Measurements from ENCODE around the gene TPRKB.
A peak's percentile ranks its signal among the peaks of the same experiment; 100 is the strongest.
"Not testable (repeated sequence)": the region's sequence is repeated elsewhere in the genome, so short reads cannot be mapped to it uniquely, and the experiment has no call there.

The TPRKB gene

DNA sequence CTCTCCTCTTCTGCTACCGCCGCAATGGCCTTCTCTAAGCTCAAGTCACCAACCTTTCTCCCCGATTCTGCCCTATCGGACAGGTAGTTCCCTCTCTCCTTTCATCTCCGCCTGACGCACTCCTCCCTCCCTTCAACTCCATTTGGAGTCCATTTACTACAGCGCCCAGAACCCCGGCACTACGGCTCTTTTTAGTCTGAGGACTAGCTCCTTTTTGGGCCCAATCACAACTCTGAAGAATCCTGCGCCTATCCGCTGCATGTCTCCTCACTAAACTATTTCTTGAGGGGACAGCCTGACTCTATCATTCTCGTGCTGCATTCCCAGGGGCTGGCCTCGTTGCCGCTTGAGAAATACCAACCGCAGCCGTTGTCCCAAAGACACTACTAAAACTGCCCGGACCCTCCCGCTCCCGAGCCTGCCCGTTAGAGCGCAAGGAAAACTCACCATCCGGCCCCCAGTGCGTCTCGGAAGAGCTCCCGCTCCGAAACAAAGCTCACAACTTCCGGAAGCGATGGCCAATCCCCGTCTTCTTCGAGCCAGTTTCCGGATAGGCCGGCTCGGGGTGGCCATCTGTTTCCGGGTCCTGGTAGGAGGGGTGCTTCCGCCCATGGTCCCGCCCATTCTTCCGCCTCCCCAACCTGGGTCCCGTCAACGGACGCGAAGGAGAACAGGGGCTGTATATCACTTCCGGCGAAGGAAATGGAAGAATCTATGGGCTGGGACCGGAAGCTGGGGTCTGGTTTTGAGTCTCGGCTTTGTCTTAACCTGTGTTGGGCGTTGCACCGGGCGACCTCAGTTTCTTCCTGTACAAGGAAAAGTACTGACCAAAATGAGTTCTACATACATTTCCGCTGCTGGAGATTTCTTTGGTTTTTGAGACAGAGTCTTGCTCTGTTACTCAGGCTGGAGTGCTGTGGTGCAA lies at the start of gene TPRKB:
Gene TPRKB, minus strand, starts transcription at position 491 of the 925 bp plus-strand sequence. CDS start 2,776 bp downstream, outside the sequence.
- DNase-seq, result peak; percentile 78 to 91

DNA sequence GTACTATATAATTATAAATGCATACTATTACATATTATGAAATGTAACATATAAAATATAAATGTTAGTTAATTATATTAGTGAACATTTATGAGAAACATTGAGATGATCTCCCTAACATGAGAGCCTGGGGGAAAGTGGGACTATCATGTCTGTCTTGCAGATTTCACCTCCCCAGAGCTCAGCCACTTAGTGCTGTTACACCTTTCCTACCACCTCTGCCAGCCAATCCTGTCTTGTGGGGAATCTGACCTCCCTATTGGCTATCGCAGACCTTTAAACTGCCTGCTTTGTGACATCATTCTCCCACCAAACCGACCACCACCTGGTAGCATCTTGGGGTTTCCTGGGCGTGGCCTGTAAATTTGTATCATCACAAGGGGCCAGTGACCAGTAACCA lies 46.7 kb upstream of the TPRKB start, which contains the start of gene C2orf78:
Gene C2orf78, plus strand, starts transcription at position 301 of the 400 bp plus-strand sequence. CDS start 127 bp downstream, outside the sequence.
- DNase-seq, result not testable (repeated sequence)

DNA sequence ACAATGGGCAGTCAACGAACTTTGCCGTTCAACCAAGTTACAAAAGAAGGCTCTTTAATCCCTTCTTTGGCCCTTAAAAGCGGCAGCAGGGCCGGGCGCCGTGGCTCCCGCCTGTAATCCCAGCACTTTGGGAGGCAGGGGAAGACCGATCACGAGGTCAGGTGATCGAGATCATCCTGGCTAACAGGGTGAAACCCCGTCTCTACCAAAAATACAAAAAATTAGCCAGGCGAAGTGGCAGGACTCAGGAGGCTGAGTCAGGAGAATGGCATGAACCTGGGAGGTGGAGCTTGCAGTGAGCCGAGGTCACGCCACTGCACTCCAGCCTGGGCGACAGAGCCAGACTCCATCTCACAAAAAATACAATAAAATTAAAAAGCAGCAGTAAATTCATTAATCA lies 46.3 kb upstream of the TPRKB start:
- DNase-seq, result not testable (repeated sequence)

DNA sequence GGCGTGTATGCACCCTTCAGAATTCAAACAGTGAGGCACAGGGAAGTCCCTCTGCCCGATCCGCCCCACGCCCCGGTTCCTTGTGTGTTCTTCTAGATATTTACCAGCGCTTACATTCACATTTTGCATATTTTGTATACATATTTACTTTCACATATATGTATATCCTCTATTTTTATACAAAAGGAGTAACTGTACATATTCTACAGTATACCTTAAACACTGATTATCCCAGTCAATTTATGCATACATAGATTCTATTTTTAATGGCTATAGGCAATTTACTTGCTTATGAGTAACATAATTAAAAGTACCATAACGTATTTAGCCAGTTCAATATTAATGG lies 43.1 kb upstream of the TPRKB start:
- no peak for DNase-seq

DNA sequence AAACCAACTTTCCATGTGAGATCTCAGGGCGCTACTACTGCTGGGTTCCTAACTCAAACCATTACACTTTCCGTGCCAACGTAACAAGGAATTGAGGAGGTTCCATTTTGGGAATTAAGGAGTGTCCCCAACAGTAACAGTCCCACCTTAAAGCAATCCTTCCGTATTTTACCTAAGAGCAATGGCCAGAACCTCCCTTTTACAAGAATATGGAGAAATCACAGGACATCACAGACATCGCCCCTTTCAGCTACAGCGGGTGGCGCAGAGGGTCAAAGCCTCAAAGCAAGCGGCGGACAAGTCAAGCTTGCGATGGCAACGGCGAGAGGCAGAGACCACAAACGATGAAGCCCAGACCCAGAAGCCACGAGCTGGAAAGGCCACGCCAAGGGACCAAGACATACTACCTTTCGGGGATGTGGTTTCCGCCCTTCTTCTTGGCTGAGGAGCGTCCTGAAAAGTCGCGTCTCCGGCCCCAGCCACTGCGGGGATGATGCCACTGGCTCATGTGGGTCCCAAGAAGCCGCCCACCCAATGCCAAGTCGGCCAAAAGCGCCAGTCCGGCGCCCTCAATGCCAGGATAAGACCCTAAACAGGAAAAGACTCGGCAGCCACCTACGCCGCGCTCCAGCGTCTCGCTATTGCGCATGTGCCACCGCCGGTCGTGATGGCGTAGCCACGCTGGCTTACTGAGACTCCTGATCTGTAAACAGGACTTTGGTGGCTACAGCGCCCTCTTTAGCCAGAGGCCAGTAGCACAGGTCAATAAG lies 42.5 kb upstream of the TPRKB start, which contains the start of gene DUSP11:
Gene DUSP11, minus strand, starts transcription at position 637 of the 770 bp plus-strand sequence. Its CDS starts 129 bp downstream, at position 508.
- DNase-seq, result peak; percentile 79 to 91

GRCh38 chr2:73778867-73779466 lies 41.8 kb upstream of the TPRKB start:
- DNase-seq, result not testable (repeated sequence)

DNA sequence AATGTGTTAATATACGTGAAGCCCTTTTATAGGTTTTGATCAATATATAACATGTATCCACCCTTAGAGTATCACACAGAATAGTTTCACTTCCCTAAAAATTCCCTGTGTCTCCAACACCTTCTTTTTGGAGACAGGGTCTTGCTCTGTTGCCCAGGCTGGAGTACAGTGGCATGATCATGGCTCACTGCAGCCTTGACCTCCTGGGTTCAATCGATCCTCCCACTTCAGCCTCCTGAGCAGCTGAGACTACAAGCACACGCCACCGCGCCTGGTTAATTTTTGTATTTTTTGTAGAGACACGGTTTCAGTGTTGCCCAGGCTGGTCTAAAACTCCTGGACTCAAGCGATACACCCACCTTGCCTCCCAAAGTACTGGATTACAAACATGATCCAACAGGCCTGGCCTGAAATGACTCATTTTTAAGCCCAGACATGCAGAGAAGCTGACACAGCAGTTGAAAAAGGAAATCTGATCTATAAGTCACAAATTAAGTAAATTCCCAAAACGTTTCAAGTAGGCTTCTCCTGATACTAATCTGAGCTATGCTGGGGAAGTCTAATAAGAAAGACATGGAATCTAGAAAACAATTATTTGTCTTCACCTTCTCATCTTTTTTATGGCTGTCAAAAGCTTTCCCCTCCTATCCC lies 39.8 kb upstream of the TPRKB start:
- no peak for DNase-seq

DNA sequence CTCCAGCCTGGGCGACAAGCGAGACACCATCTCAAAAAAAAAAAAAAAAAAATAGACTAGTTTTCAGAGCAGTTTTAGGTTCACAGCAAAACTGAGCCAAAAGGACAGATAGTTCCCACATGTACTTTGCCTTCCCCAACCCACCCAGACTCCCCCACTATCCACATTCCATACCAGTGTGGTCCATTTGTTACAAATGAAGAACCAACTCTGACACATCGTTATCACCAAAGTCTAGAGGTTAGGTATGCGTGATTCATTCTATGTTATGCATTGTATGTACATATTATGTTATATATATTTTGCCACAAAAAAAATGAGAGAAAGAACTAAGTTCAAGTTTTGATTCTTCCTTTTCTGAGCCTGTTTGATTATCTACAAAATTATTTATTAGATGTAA lies 39.2 kb upstream of the TPRKB start:
- no peak for DNase-seq

DNA sequence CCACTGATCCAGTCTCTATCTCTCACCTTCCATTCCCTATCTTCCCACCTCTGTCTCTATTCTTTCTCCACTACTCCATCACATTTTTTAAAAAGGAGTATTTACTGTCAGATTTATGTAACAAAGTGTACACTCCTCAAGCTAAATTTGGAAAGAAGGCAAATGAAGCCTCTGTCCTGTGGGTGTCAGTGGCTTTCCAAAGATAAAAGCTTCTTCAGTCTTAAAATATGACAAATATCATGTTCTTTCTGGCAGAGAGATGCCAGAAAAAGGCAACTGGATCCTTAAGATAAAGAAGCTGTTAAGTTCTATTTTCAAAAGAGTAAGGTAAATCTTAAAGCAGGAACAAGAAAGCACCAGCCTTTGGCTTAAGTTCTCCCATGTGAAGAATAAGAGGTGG lies 35.7 kb upstream of the TPRKB start:
- no peak for DNase-seq

DNA sequence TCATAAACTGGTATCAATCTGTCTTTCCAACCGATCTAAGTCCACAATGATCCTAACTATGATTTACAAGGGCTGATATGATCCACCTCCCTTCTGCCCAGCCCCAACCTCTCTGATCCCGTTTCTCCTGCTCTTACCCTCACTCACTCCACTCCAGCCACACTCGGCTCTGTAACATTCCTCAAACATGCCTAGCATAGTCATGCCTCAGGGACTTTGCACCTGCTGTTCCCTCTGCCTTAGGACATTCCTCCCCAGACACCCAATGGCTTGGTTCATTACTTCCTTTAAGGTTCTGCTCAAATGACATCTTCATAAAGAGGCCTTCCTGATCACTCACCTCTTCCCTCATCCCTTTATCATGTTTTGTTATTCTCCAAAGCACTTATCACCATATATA lies 33.6 kb upstream of the TPRKB start:
- DNase-seq, result no peak

- DNase-seq, result no peak
Observed at GRCh38 chr2:73766994-73767393, 29.8 kb upstream of the TPRKB start.

- no peak for DNase-seq
Observed at GRCh38 chr2:73766349-73766748, 29.2 kb upstream of the TPRKB start.

- no peak for DNase-seq
Observed at GRCh38 chr2:73764945-73765344, 27.8 kb upstream of the TPRKB start.

GRCh38 chr2:73762571-73762970 lies 25.4 kb upstream of the TPRKB start:
- no peak for DNase-seq

GRCh38 chr2:73759904-73760303 lies 22.8 kb upstream of the TPRKB start:
- DNase-seq, result no peak

DNA sequence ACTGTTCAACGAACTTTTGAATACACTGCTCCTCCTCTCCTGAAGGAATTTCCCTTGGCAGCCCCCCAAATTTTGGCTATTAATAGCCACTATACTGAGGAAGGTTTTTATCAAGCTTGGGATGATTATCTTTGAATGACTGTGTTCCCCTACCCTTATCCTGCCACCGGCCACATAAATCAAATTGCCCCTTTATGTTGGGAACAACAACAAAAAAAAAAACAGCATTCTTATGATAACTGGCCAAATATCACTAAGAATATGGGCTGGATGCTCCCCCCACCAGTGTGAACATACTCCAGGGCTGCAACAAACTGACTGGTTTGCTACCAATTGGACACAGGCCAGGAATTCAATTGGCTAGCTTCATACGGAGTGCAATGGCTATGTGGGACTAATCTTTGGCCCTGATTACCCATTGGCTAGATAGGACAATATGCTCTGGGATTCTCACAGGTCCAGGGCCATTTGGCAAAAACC lies 22.2 kb upstream of the TPRKB start:
- no peak for DNase-seq

DNA sequence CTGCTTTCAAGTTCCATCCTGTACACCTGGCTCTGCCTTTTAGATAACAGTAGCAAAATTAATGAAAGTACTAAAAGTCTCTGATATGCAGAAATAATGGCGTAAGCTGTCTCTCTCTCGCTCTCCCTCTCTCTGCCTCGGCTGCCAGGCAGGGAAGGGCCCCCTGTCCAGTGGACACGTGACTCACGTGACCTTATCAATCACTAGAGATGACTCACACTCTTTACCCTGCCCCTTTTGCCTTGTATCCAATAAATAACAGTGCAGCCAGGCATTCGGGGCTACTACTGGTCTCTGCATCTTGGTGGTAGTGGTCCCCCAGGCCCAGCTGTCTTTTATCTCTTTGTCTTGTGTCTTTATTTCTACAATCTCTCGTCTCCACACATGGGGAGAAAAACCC lies 17.2 kb upstream of the TPRKB start:
- not testable (repeated sequence) for DNase-seq

- no peak for DNase-seq
Observed at GRCh38 chr2:73749314-73749713, 12.2 kb upstream of the TPRKB start.

- DNase-seq, result no peak
Observed at GRCh38 chr2:73746877-73747208, 9.7 kb upstream of the TPRKB start.

DNA sequence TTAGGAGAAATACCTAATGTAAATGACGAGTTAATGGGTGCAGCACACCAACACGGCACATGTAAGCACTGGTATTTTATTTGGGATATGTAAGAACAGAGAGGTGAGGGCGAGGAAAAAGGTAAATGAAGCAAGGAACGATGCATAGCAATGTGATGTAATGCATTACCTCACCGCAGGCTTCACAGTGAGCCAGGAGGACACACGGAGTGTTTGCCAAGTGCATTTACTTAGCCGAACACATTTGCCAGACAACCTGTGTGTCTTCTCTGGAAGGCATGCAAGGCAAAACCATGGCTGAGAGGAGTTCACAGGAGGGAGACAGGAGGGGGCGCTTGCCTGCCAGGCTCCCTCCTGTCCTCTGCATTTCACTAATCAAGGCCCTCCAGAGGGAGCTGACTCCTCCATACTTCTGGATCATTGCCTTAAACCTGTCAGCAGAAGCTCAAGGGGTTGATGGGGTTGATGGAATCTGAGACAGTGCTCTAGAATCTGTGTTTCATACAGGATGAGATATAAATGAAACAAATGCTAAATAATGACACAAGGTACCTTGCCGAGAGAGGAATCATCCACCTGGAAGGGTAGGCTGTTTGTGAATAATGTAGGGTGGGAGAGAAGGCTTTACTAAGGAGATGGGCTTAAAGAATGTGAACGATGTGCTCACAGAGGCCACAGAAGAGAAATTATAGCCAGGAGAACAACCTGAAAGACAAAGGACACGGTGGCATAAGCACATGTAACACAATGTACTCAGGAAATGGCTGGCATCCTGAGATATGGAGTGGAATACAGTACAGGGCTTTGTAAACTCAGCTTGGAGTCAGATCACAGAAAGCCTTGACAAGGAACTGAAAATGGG lies 9.1 kb upstream of the TPRKB start:
- no peak for DNase-seq

DNA sequence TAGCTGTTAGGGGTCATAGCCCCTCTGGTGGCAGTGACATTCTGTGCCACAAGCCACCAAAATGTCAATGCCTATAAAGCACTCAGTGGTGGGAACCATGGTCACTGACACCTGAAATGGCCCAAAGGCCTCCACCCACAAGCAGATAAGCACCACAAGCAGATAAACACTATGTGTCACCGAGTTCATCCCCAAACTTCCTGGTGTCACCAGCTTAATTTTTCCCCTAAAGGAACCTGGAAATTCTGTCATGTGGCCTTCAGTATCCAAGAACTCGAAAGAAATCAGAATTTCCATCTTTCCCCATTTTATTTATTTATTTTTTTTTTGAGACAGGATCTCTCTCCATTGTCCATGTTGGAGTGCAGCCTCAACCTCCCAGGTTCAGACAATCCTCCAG lies 3.6 kb upstream of the TPRKB start:
- DNase-seq, result no peak

DNA sequence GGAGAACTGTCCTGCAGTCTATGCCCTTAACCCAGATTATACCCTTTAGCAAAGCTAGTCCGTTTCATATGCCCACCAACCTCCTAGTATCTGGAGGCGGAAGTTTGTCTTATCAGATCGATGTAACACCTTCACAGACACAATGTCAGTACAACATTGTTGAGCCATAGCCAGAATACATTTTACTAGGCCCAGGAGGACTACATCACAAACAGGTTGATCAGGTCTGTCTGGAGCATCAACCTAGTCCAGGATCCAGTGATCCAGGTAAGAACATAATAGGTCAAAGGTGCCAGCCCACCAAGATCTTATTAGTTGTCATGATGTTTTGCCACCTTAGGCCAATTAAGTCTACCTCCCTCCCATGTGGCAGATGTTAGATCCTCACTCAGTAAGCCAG lies 2.0 kb upstream of the TPRKB start:
- no peak for DNase-seq
